Stimulated activated naive CD8-positive, alpha-beta T cell treated with anti-CD3 and anti-CD28 coated beads, Interleukin-15, Interleukin-2, amounts not matched to agents 100 U/mL and 50 U/mL, for 24 hours (primary cell): Measurements from ENCODE around the gene ZNF143.

Experiments
- ATAC-seq: fragments of 150-1000 bp; cut with Tn5 transposase; one replicate; pipeline ENCODE4 v1.10.0; 2021
- DNase-seq: peaks from one replicate; pipeline ENCODE4 v3.0.0; 2021

ZNF143 gene

GRCh38 chr11:9575260-9576240, 114.7 kb downstream of the ZNF143 start:
- DNase-seq (no peak), ATAC-seq (no peak)

- no peak for DNase-seq
- no peak for ATAC-seq
Observed at GRCh38 chr11:9576701-9577381, 116.0 kb downstream of the ZNF143 start.

DNA sequence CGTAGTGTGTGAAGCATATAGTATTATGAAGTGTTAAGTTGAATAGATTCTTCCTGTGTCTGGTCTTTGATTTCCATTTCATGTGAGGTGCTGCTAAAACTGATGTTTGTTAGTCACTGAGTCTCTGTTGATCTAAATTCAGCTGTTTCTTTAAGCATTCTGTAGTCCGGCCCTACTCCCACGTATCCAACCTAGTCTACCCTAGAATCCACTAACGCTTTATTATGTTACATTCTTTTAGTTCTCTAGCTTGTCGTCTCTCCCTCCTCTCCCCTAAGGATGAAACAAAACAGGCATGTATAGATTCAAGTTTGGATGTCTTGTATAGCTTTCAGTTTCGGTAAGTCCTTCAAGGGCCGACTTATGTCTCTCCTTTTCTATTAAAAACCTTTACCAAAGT, 116.7 kb downstream of the ZNF143 start:
- DNase-seq: no peak
- ATAC-seq: no peak
